T-helper 2 cell treated with Interferon-gamma antibody and Interleukin-4, amounts not matched to agents 100 ng/mL and 5 ng/mL, for 36 hours (primary cell): ENCODE results near the gene C18orf32. TPM values are rescaled to one million over a fixed set of nuclear protein-coding genes. Genes with fewer than 3 reads are reported as not detected.
"Not testable (repeated sequence)": the region's sequence is repeated elsewhere in the genome, so short reads cannot be mapped to it uniquely, and the experiment has no call there.

Experiments
- intact Hi-C: fragments of 100-400 bp; cut with micrococcal nuclease; formaldehyde crosslinking; loops from one replicate; pipeline ENCODE4 v1.15.1; 2023
- total RNA-seq: library from RNA; stranded (reverse); gene quantifications from 2 replicates; pipeline ENCODE4 v1.2.3, GENCODE V29; 2022

The C18orf32 gene
- total RNA-seq, 1 donor from 2014 or later: 18.4 TPM

DNA sequence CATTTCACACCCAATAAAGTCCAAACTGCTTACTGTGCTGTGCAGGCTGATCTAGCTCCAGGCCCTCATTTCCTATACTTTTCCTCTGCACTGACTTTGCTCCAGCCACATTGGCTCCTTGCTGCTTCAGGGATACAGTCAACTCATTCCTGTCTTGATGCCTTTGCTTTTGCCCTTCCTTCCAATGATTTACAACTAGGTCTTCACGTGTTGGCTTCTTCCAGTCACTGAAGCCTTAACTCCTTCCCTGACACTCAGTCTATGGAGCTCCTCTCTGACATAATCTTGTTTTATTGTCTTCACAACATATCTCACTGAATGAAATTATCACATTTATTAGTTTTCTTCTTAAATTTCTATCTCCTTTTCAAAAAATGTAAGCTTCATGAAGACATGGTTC, 16.9 kb upstream of the C18orf32 start:
- intact Hi-C loops: no loop called here

- intact Hi-C loops: no loop called here
Observed at GRCh38 chr18:49500201-49500921, 13.3 kb upstream of the C18orf32 start.

DNA sequence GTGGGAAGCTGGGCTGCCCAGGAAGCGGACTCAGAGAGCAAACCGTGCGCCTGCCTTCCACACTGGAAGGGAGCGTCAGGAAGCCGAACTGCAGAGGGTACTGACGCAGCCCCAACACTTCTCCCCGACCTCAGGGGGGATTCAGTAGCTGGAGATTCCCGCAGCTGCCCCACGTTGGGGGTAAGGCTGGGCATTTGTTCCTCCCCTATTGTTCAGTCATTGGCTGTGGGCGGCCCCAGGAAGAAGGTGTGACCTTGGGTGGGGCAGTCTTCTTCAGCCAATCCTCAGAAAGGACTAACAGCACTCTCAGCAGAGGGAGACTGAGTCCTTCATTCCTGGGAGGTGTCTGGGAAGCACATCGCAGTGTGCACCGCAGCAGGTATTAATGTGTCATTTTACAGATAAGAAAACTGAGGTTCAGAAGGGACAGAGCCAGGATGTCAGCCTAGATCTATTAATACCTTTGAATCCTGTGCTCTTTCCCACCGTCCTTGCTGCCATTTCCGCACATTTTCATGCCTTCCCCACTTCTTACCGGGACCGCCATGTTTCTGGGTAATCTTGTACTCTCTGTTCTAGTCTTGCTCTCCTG, 12.1 kb upstream of the C18orf32 start:
- intact Hi-C loops: loop anchor here (10.0 kb wide), 1 partner anchor 876 kb away; the partner anchor contains the start of gene SKA1

DNA sequence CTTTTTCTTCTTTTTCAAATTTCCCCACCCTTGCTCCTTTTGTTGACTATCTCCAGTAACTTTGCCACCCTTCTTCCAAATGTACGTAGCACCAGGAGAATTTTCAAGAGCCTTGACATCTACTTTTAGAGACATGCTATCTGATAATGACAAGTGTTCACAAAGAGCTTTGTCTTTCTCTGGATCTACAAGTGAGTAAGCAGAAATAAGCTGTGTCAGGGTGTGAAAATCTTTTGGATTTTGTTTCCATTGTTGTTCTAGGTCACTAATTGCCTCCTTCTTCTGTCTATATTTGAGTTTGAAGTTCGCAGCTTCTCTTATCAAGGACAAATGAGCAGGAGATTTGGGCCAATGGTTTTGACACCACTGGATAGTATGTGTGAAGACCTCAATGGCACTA, 8.4 kb upstream of the C18orf32 start:
- intact Hi-C loops: loop anchor here (10.0 kb wide), 1 partner anchor 879 kb away; the partner anchor contains the start of gene SKA1

- intact Hi-C loops: loop anchor here (10.0 kb wide), 1 partner anchor 880 kb away; the partner anchor contains the start of gene SKA1
Observed at GRCh38 chr18:49495076-49495475, 8.0 kb upstream of the C18orf32 start.

- intact Hi-C loops: loop anchor here (5.0 to 10.0 kb wide), 2 partner anchors 880 to 957 kb away; partner anchors contain the start of genes CTIF and SKA1
Observed at GRCh38 chr18:49494660-49495059, 7.6 kb upstream of the C18orf32 start.

DNA sequence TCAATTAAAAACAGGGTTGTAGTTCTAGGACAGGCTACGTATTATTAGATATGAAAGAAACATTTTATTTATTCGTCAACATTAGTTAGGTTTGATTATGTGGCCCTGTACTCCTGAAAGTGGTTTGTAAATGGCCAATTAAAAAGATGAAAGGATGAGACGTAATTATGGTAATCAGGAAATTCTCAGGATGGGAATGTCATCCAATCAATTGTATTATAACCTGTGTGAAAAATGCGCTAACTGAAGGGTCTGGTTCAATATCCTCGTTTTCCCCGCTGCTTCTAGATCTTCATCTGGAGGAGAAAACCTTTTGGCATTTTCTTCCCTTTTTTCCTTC, 5.6 kb upstream of the C18orf32 start:
- intact Hi-C loops: loop anchor here (1.0 to 10.0 kb wide), 7 partner anchors 32 to 955 kb away; partner anchors contain the start of genes ACAA2, CTIF, CXXC1 and DYM

- intact Hi-C loops: loop anchor here (1.0 to 10.0 kb wide), 7 partner anchors 32 to 955 kb away; partner anchors contain the start of genes ACAA2, CTIF, CXXC1 and DYM
Observed at GRCh38 chr18:49491857-49492693, 5.0 kb upstream of the C18orf32 start, which contains the start of gene RPL17. RPL17 (minus strand) TSS chr18:49492465.

- intact Hi-C loops: loop anchor here (5.0 to 10.0 kb wide), 2 partner anchors 883 to 954 kb away; partner anchors contain the start of genes CTIF and SKA1
Observed at GRCh38 chr18:49491534-49491856, 4.5 kb upstream of the C18orf32 start.

- intact Hi-C loops: loop anchor here (5.0 to 10.0 kb wide), 2 partner anchors 884 to 953 kb away; partner anchors contain the start of genes CTIF and SKA1
Observed at GRCh38 chr18:49490246-49490762, 3.3 kb upstream of the C18orf32 start.

DNA sequence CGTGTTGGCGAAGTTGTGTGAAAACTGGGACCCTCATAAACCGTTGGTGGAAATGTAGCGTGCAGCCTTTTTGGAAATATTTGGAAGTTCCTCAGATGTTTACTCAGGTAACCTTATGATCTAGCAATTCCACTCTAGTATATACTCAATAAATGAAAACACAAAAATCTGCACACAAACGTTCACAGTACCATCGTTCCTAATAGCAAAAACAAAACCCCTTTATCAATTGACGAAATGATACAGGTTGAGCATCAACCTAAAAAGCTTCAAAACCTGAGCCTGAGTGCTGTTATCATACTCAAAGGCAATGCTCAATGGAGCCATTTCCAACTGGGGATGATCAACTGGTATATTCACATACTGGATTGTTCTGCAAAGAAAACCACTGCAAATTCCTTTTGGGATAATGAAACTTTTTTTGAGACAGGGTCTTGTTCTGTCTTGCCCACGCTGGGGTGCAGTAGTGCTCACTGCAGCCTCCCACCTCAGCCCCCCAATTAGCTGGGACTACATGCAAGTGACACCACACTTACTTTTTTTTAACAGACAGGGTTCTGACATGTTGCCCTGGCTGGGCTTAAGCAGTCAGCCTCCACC, 777 bp upstream of the C18orf32 start:
- intact Hi-C loops: loop anchor here (1.0 to 10.0 kb wide), 5 partner anchors 28 to 1553 kb away; partner anchors contain the start of genes CFAP53, DYM, SMAD2 and SMAD7

- intact Hi-C loops: loop anchor here (5.0 to 10.0 kb wide), 3 partner anchors 534 to 1552 kb away; partner anchors contain the start of genes CFAP53, SMAD2 and SMAD7
Observed at GRCh38 chr18:49486606-49486952, 455 bp downstream of the C18orf32 start.

GRCh38 chr18:49486134-49486533, 900 bp downstream of the C18orf32 start:
- intact Hi-C loops: loop anchor here (5.0 to 10.0 kb wide), 3 partner anchors 534 to 1551 kb away; partner anchors contain the start of genes CFAP53, SMAD2 and SMAD7

- intact Hi-C loops: loop anchor here (10.0 kb wide), 1 partner anchor 1548 kb away; the partner anchor contains the start of gene SMAD2
Observed at GRCh38 chr18:49483198-49483597, 3.8 kb downstream of the C18orf32 start.

- intact Hi-C loops: loop anchor here (10.0 kb wide), 1 partner anchor 1547 kb away; the partner anchor contains the start of gene SMAD2
Observed at GRCh38 chr18:49481907-49482306, 5.1 kb downstream of the C18orf32 start.

- intact Hi-C loops: loop anchor here (10.0 kb wide), 1 partner anchor 1547 kb away; the partner anchor contains the start of gene SMAD2
Observed at GRCh38 chr18:49481317-49481716, 5.7 kb downstream of the C18orf32 start.

DNA sequence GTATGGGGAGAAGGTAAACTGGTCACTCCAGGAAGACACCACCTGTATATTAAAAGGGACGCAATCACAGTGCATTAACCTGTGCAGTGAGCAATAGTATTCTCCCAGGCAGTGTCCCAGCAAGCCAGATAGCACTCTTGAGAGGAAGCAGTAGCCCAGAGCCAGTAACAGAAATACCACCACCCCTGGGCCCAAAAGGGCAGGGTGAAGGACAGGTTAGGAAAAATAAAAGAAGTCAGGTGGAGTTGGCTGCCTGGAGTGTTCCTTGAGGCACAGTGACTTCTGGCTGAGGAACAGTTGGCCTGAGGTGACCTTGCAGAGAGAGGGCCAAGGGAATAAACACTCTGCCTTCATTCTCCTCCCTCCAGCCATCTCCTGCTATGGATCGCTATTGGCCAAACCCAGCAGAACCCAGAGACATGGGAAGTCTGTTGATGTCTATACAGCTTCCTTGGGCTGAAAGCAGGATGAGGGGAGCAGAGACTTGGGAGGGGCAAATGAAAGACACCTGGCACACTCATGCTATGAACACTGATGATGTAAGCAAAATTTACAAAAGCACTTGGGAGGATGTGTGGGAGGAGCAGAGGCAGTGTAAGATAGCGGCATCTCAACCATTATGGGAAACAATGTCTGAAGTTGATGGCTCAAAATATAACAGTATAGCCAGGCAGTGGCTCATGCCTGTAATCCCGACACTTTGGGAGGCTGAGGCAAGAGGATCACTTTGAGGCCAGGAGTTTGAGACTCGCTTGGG, 7.5 kb downstream of the C18orf32 start:
- intact Hi-C loops: loop anchor here (10.0 kb wide), 1 partner anchor 1545 kb away; the partner anchor contains the start of gene SMAD2

DNA sequence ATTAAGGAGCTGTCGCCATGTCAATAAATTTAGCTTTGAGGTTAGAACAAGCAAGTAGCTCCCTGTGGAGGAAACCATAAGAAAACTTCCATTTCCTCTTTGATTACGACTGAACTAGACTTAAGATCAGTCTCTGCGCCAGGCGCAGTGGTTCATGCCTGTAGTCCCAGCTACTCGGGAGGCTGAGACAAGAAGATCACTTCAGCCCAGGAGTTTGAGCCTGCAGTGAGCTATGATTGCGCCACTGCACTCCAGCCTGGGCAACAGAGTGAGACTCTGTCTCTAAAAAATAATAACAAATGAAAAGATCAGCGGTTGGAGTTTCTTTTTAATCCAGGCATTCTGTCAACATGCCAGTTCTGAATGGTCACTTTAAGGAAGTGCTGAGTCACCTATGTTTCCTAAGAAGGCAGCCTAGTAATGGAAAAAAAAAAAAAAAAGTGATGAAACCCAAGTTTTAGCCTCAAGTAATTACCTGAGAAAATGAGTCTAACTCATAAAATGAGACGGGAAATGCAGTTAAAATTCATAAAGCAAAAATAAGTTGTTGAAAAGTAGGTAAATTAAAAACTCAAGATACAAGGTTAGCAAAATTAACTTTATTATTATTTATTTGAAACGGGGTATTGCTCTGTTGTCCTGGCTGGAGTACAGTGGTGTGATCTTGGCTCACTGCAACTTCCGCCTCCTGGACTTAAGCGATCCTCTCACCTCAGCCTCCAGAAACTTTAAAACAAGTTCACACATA, 10.2 kb downstream of the C18orf32 start:
- intact Hi-C loops: no loop called here

- intact Hi-C loops: not testable (repeated sequence)
Observed at GRCh38 chr18:49474935-49475334, 12.1 kb downstream of the C18orf32 start.
